SK-N-SH (cell line): ENCODE results near the gene NGF. TPM values are rescaled to one million over a fixed set of nuclear protein-coding genes. Genes with fewer than 3 reads are reported as not detected.

Experiments
- CTCF ChIA-PET: fragments of 300-600, 350-600 bp; formaldehyde crosslinking; extraction: SDS; loops from one replicate; lab custom pipeline; 2021; lab: Yijun Ruan, JAX
- POLR2A ChIA-PET: fragments of 350-600 bp; sonication (Branson Sonifier 250); formaldehyde crosslinking; extraction: SDS; loops from one replicate; lab custom pipeline; 2020; ENCODE audit warnings: antibody characterized with exemption, inconsistent platforms; lab: Yijun Ruan, JAX
- DNase-seq: peaks from one replicate; pipeline ENCODE4 v3.0.0; 2012
- H2AFZ ChIP-seq: fragments of 200-600 bp; sonication (generic); 2 replicates; pipeline ENCODE4 v1.8.1; 2016; ENCODE audit warnings: antibody characterized with exemption, mild to moderate bottlenecking, low read depth
- H3F3A ChIP-seq: fragments of 200-600 bp; sonication (generic); replicated peaks from 2 replicates; pipeline ENCODE3; 2016; ENCODE audit warnings: antibody characterized with exemption, mild to moderate bottlenecking; ENCODE audit not compliant: insufficient read depth
- H3K27ac ChIP-seq, 2 experiments: fragments of 200-500 bp in 1 of 2; fragments of 200-600 bp in 1 of 2; sonication (Bioruptor generic) in 1 of 2; sonication (generic), shearing (Covaris generic) in 1 of 2; 2 replicates each; pipeline versions ENCODE4 v1.5.1 to v1.6.1; 2014 to 2016; ENCODE audit warnings: low read depth in 2 of 2, inconsistent platforms in 1 of 2, low read length in 1 of 2, mild to moderate bottlenecking in 1 of 2, mixed read lengths in 1 of 2
- H3K27me3 ChIP-seq: fragments of 200-600 bp; sonication (generic), shearing (Covaris generic); 2 replicates; pipeline ENCODE4 v1.6.1; 2016; ENCODE audit warnings: mixed run types; ENCODE audit not compliant: insufficient read depth
- H3K36me3 ChIP-seq, 2 experiments: fragments of 200-500 bp in 1 of 2; fragments of 200-600 bp in 1 of 2; sonication (Bioruptor generic) in 1 of 2; sonication (generic) in 1 of 2; replicated peaks in 1 of 2; 2 replicates each; pipeline versions ENCODE3 to v1.5.1; 2014 to 2016; ENCODE audit warnings: low read length in 1 of 2, mild to moderate bottlenecking in 1 of 2; ENCODE audit not compliant: insufficient read depth in 2 of 2, control insufficient read depth in 1 of 2
- H3K4me1 ChIP-seq, 2 experiments: fragments of 200-500 bp in 1 of 2; fragments of 200-600 bp in 1 of 2; sonication (Bioruptor generic) in 1 of 2; sonication (generic), shearing (Covaris generic) in 1 of 2; 2 replicates each; pipeline versions ENCODE4 v1.5.1 to v1.6.1; 2014 to 2016; ENCODE audit warnings: low read depth in 1 of 2, low read length in 1 of 2, mixed run types in 1 of 2; ENCODE audit not compliant: insufficient read depth in 2 of 2, control insufficient read depth in 1 of 2
- H3K4me2 ChIP-seq: fragments of 200-600 bp; sonication (generic), shearing (Covaris generic); 2 replicates; pipeline ENCODE4 v1.6.1; 2017; ENCODE audit warnings: mixed run types
- H3K4me3 ChIP-seq, 2 experiments: fragments of 200-500 bp in 1 of 2; fragments of 200-600 bp in 1 of 2; sonication (Bioruptor generic) in 1 of 2; sonication (generic), shearing (Covaris generic) in 1 of 2; 2 replicates each; pipeline versions ENCODE4 v1.5.1 to v1.8.1; 2014 to 2016; ENCODE audit warnings: low read depth in 2 of 2, inconsistent platforms in 1 of 2, low read length in 1 of 2, mild to moderate bottlenecking in 1 of 2, mixed read lengths in 1 of 2, moderate library complexity in 1 of 2
- H3K79me2 ChIP-seq: fragments of 200-600 bp; sonication (generic); 2 replicates; pipeline ENCODE4 v1.8.1; 2017; ENCODE audit warnings: mild to moderate bottlenecking; ENCODE audit not compliant: insufficient read depth
- H3K9ac ChIP-seq: fragments of 200-600 bp; sonication (generic); 2 replicates; pipeline ENCODE4 v1.6.1; 2017; ENCODE audit warnings: mixed run types
- H3K9me2 ChIP-seq: fragments of 200-600 bp; sonication (generic); 2 replicates; pipeline ENCODE4 v1.6.1; 2017; ENCODE audit warnings: mixed run types
- H3K9me3 ChIP-seq: fragments of 200-600 bp; sonication (generic); 2 replicates; pipeline ENCODE4 v1.6.1; 2017; ENCODE audit warnings: mixed run types, mild to moderate bottlenecking, moderate library complexity
- H4K20me1 ChIP-seq: fragments of 200-600 bp; sonication (generic); 2 replicates; pipeline ENCODE4 v1.6.1; 2017; ENCODE audit warnings: mild to moderate bottlenecking, mixed run types; ENCODE audit not compliant: insufficient read depth
- CHD2 ChIP-seq: fragments of 150-350 bp; IDR thresholded peaks from 2 replicates; pipeline ENCODE4 v1.6.1; 2018; ENCODE audit warnings: low read length; ENCODE audit not compliant: partially characterized antibody
- ELF1 ChIP-seq: IDR thresholded peaks from 2 replicates; pipeline ENCODE4 v1.4.0; 2012
- EP300 ChIP-seq, 2 experiments: IDR thresholded peaks; 2 replicates each; pipeline versions ENCODE4 v1.4.0 to v1.6.1; 2012; ENCODE audit warnings: borderline replicate concordance in 1 of 2, low read depth in 1 of 2, low read length in 1 of 2
- EZH2phosphoT487 ChIP-seq: fragments of 200-600 bp; sonication (generic); IDR thresholded peaks from 2 replicates; pipeline ENCODE4 v1.6.1; 2017; ENCODE audit warnings: low read depth, mixed run types, mild to moderate bottlenecking, antibody characterized with exemption, moderate library complexity, borderline replicate concordance
- FOSL2 ChIP-seq: IDR thresholded peaks from 2 replicates; pipeline ENCODE4 v1.4.0; 2012; ENCODE audit warnings: low read depth, mild to moderate bottlenecking, moderate library complexity, borderline replicate concordance
- FOXJ3 ChIP-seq: sonication (generic); formaldehyde crosslinking; IDR thresholded peaks from 2 replicates; pipeline ENCODE4 v1.5.1; 2020; ENCODE audit warnings: mild to moderate bottlenecking, missing genetic modification reagents
- FOXM1 ChIP-seq: IDR thresholded peaks from 2 replicates; pipeline ENCODE4 v1.4.0; 2012; ENCODE audit warnings: low read depth, mild to moderate bottlenecking
- GATA2 ChIP-seq: sonication (generic); formaldehyde crosslinking; IDR thresholded peaks from 2 replicates; pipeline ENCODE4 v1.5.0; 2020; ENCODE audit warnings: mild to moderate bottlenecking, missing genetic modification reagents
- JUND ChIP-seq: IDR thresholded peaks from 2 replicates; pipeline ENCODE4 v1.4.0; 2012
- MXI1 ChIP-seq: IDR thresholded peaks from 2 replicates; pipeline ENCODE4 v1.6.1; 2012; ENCODE audit warnings: mild to moderate bottlenecking, low read depth, low read length, improper control_type of control experiment
- NRF1 ChIP-seq: IDR thresholded peaks from 2 replicates; pipeline ENCODE4 v1.6.1; 2012; ENCODE audit warnings: low read depth, mild to moderate bottlenecking, low read length
- POLR2AphosphoS5 ChIP-seq: IDR thresholded peaks from 2 replicates; pipeline ENCODE4 v1.6.1; 2012; ENCODE audit warnings: low read depth, low read length
- RCOR1 ChIP-seq: fragments of 150-350 bp; IDR thresholded peaks from 2 replicates; pipeline ENCODE4 v1.6.1; 2017; ENCODE audit warnings: antibody characterized with exemption, low read length
- REST ChIP-seq: IDR thresholded peaks from 2 replicates; pipeline ENCODE4 v1.6.1; 2012; ENCODE audit warnings: mild to moderate bottlenecking, low read depth, low read length, moderate library complexity
- RFX5 ChIP-seq: IDR thresholded peaks from 2 replicates; pipeline ENCODE4 v1.6.1; 2012; ENCODE audit warnings: mild to moderate bottlenecking, improper control_type of control experiment, low read length
- RXRA ChIP-seq: IDR thresholded peaks from 2 replicates; pipeline ENCODE4 v1.4.0; 2012; ENCODE audit warnings: low read depth, mild to moderate bottlenecking, borderline replicate concordance
- SIN3A ChIP-seq: IDR thresholded peaks from 2 replicates; pipeline ENCODE4 v1.6.1; 2012; ENCODE audit warnings: low read depth, mild to moderate bottlenecking, low read length, moderate library complexity, borderline replicate concordance
- SMC3 ChIP-seq: IDR thresholded peaks from 2 replicates; pipeline ENCODE4 v1.6.1; 2012; ENCODE audit warnings: low read depth, low read length, improper control_type of control experiment
- TAF1 ChIP-seq: IDR thresholded peaks from 2 replicates; pipeline ENCODE4 v1.6.1; 2012; ENCODE audit warnings: low read depth, mild to moderate bottlenecking, low read length, moderate library complexity, borderline replicate concordance
- TCF12 ChIP-seq: IDR thresholded peaks from 2 replicates; pipeline ENCODE4 v1.4.0; 2012
- TEAD4 ChIP-seq: IDR thresholded peaks from 2 replicates; pipeline ENCODE4 v1.4.0; 2012; ENCODE audit warnings: mild to moderate bottlenecking, borderline replicate concordance; ENCODE audit not compliant: insufficient read depth
- YY1 ChIP-seq: IDR thresholded peaks from 2 replicates; pipeline ENCODE4 v1.4.0; 2012; ENCODE audit warnings: low read depth, mild to moderate bottlenecking
- ZBTB33 ChIP-seq: IDR thresholded peaks from 2 replicates; pipeline ENCODE4 v1.4.0; 2012; ENCODE audit warnings: low read depth, borderline replicate concordance
- WGBS: methylation state at CpG from one replicate; pipeline ENCODE4 v1.1.6; 2017; ENCODE audit warnings: low lambda C conversion rate; 5-methylcytosine and 5-hydroxymethylcytosine counted together
- polyA plus RNA-seq, 3 experiments: library from polyadenylated mRNA; depleted of rRNA; stranded (reverse); fragments of >200 nt; gene quantifications; 2 replicates each; pipeline ENCODE4 v1.2.3, GENCODE V29; 2012
- TF ChIP-seq, protein P1 (sequence below): fragments of 150-350 bp; IDR thresholded peaks from 2 replicates; pipeline ENCODE4 v1.6.1; 2017; ENCODE audit warnings: antibody characterized with exemption, low read length, low read depth, borderline replicate concordance
- TF ChIP-seq, protein P2 (sequence below): IDR thresholded peaks from 2 replicates; pipeline ENCODE4 v1.4.0; 2012; ENCODE audit warnings: low read depth

The NGF gene
- 53.7 and 75.8 TPM in 2 replicates for polyA plus RNA-seq (2012; rRNA removed)
- 44.0 and 44.5 TPM in 2 replicates for polyA plus RNA-seq (2012; cell fraction: cytosol; rRNA removed)
- 46.9 and 53.1 TPM in 2 replicates for polyA plus RNA-seq (2012; cell fraction: nucleus; rRNA removed)

GRCh38 chr1:115337633-115338456, at the start of gene NGF:
Gene NGF (minus strand): TSS chr1:115338249. CDS start chr1:115286795, 51,454 bp downstream.
- ChIA-PET CTCF (interaction anchor here (1.3 to 3.7 kb wide), 5 partner anchors 16 to 258 kb away, joined by 4 to 16 read pairs (median 7); no protein-coding TSS in a partner anchor), POLR2A (no interaction called here)
- Histone ChIP-seq H3K27me3 (no peaks in the 10 kb centered on the region), H3K4me1 (peaks cover 23% of the 10 kb centered on the region in 2 experiments), H3K79me2 (peaks cover 52% of the 10 kb centered on the region), H3K4me2 (peak within 1 kb of the TSS; percentile 98), H2AFZ (peak within 1 kb of the TSS; percentile 94; the same call in 1 of the 2 replicates), H3K27ac (peak within 1 kb of the TSS; percentile 28 to 68; a peak in 3 of 4 replicates), H3K4me3 (peak within 1 kb of the TSS; percentile 84 to 92), H4K20me1 (no peaks in the 10 kb centered on the region), H3K36me3 (peaks cover 0 to 5% of the 10 kb centered on the region in 2 experiments), H3F3A (peaks cover 22% of the 10 kb centered on the region), H3K9me2 (no peaks in the 10 kb centered on the region), H3K9ac (peak within 1 kb of the TSS; percentile 96), H3K9me3 (no peaks in the 10 kb centered on the region)
- peak; percentile 83 for DNase-seq
- WGBS: 4% methylated on average over 17 of the region's 69 CpGs
- TF ChIP-seq FOXJ3 (CRISPR knock-in tag): no peak
- no peak for TF ChIP-seq SIN3A
- TF ChIP-seq GATA2 (CRISPR knock-in tag): no peak
- no peak for TF ChIP-seq FOXM1
- TF ChIP-seq RFX5: no peak
- TF ChIP-seq, protein P1, sequence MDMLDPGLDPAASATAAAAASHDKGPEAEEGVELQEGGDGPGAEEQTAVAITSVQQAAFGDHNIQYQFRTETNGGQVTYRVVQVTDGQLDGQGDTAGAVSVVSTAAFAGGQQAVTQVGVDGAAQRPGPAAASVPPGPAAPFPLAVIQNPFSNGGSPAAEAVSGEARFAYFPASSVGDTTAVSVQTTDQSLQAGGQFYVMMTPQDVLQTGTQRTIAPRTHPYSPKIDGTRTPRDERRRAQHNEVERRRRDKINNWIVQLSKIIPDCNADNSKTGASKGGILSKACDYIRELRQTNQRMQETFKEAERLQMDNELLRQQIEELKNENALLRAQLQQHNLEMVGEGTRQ: no peak
- TF ChIP-seq RXRA: no peak
- TF ChIP-seq EP300 (IDR thresholded peaks at IDR 0.05; ENCODE audit: borderline replicate concordance in 1 of 2, low read depth in 1 of 2, low read length in 1 of 2): no peak
- 0 out of 2 replicates have a peak, but pooled peaks have one; percentile 34 for TF ChIP-seq REST
- TF ChIP-seq ELF1: no peak
- no peak for TF ChIP-seq EZH2phosphoT487
- no peak for TF ChIP-seq ZBTB33
- TF ChIP-seq FOSL2: 0 out of 2 replicates have a peak, but pooled peaks have one; percentile 23
- TF ChIP-seq YY1: no peak
- TF ChIP-seq CHD2: no peak
- peak; percentile 21; the same call in 1 of the 2 replicates for TF ChIP-seq MXI1
- TF ChIP-seq RCOR1: no peak
- TF ChIP-seq POLR2AphosphoS5: peak; percentile 76
- no peak for TF ChIP-seq NRF1
- TF ChIP-seq TEAD4: no peak
- no peak; the same call in 1 of the 2 replicates for TF ChIP-seq SMC3
- no peak for TF ChIP-seq TCF12
- TF ChIP-seq, protein P2, sequence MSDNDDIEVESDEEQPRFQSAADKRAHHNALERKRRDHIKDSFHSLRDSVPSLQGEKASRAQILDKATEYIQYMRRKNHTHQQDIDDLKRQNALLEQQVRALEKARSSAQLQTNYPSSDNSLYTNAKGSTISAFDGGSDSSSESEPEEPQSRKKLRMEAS: peak; percentile 55
- TF ChIP-seq TAF1: peak; percentile 82
- TF ChIP-seq JUND: no peak
